HepG2 (cell line): ENCODE results near the gene CDCA5.

Experiments
- ZNF331 ChIP-seq: sonication (generic); formaldehyde crosslinking; IDR thresholded peaks from 2 replicates; pipeline ENCODE4 v1.4.0; 2020; ENCODE audit warnings: missing genetic modification reagents
- TF ChIP-seq, protein P1 (sequence below): sonication (generic); formaldehyde crosslinking; IDR thresholded peaks from 2 replicates; pipeline ENCODE4 v1.4.0; 2020; ENCODE audit warnings: missing genetic modification reagents
- TF ChIP-seq, protein P2 (sequence below): sonication (generic); formaldehyde crosslinking; IDR thresholded peaks from 2 replicates; pipeline ENCODE4 v1.5.1; 2020; ENCODE audit warnings: mild to moderate bottlenecking, missing genetic modification reagents, moderate library complexity

DNA sequence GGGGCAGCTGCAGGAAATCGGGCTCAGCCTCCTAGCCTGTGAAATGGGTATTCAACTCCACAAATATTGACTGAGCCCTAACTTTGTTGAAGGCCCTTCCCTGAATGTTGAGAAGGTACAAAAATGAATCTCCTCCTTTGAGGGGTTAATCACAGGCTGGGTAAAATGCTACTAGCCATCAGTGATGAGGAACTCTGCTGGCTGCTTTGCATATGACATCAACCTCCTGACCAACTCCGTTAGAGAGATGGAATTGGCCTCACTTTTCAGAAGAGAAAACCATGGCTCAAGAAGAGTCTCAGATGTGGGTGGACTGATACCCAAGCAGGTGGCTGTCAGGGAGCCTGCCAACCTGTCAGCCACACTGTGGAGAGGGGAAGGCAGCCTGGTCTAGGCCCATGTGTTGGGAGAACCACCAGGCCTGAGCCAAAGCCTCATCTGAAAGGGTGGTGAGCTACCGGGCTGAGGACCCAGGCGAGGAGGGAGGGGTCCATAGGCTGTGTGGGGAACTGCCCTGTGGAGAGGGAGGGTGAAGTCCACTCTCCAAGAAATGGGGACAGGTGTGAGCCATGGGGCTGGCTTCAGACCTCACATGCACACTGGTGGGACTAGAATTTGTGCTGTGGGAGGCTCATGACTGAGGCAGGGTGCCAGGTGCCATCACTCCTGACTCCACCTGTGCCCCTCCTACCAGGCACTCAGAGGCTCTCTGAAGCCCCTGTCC, 11.8 kb downstream of the CDCA5 start:
- TF ChIP-seq, protein P1, sequence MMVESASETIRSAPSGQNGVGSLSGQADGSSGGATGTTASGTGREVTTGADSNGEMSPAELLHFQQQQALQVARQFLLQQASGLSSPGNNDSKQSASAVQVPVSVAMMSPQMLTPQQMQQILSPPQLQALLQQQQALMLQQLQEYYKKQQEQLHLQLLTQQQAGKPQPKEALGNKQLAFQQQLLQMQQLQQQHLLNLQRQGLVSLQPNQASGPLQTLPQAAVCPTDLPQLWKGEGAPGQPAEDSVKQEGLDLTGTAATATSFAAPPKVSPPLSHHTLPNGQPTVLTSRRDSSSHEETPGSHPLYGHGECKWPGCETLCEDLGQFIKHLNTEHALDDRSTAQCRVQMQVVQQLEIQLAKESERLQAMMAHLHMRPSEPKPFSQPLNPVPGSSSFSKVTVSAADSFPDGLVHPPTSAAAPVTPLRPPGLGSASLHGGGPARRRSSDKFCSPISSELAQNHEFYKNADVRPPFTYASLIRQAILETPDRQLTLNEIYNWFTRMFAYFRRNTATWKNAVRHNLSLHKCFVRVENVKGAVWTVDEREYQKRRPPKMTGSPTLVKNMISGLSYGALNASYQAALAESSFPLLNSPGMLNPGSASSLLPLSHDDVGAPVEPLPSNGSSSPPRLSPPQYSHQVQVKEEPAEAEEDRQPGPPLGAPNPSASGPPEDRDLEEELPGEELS, result no peak
- TF ChIP-seq ZNF331, result no peak
- TF ChIP-seq, protein P2, sequence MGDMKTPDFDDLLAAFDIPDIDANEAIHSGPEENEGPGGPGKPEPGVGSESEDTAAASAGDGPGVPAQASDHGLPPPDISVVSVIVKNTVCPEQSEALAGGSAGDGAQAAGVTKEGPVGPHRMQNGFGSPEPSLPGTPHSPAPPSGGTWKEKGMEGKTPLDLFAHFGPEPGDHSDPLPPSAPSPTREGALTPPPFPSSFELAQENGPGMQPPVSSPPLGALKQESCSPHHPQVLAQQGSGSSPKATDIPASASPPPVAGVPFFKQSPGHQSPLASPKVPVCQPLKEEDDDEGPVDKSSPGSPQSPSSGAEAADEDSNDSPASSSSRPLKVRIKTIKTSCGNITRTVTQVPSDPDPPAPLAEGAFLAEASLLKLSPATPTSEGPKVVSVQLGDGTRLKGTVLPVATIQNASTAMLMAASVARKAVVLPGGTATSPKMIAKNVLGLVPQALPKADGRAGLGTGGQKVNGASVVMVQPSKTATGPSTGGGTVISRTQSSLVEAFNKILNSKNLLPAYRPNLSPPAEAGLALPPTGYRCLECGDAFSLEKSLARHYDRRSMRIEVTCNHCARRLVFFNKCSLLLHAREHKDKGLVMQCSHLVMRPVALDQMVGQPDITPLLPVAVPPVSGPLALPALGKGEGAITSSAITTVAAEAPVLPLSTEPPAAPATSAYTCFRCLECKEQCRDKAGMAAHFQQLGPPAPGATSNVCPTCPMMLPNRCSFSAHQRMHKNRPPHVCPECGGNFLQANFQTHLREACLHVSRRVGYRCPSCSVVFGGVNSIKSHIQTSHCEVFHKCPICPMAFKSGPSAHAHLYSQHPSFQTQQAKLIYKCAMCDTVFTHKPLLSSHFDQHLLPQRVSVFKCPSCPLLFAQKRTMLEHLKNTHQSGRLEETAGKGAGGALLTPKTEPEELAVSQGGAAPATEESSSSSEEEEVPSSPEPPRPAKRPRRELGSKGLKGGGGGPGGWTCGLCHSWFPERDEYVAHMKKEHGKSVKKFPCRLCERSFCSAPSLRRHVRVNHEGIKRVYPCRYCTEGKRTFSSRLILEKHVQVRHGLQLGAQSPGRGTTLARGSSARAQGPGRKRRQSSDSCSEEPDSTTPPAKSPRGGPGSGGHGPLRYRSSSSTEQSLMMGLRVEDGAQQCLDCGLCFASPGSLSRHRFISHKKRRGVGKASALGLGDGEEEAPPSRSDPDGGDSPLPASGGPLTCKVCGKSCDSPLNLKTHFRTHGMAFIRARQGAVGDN (CRISPR knock-in tag), result peak; percentile 44
